Trophoblast cell (in vitro differentiated cells and primary cell): ENCODE data around the gene TMEM145.

Source experiments
- DNase-seq, 2 donors: peaks; one replicate each; pipeline ENCODE4 v3.0.0-alpha.2; 2016
- H2AFZ ChIP-seq: 2 replicates; pipeline ENCODE4 v1.6.1; 2013; ENCODE audit warnings: low read length, moderate library complexity, mild to moderate bottlenecking; ENCODE audit not compliant: insufficient read depth, poor library complexity
- H2AK5ac ChIP-seq: 2 replicates; pipeline ENCODE4 v1.6.1; 2013; ENCODE audit warnings: mild to moderate bottlenecking, low read length
- H2BK120ac ChIP-seq: 2 replicates; pipeline ENCODE4 v1.6.1; 2013; ENCODE audit warnings: low read length, mild to moderate bottlenecking, moderate library complexity; ENCODE audit not compliant: insufficient read depth, poor library complexity
- H2BK12ac ChIP-seq: 2 replicates; pipeline ENCODE4 v1.6.1; 2013; ENCODE audit warnings: mild to moderate bottlenecking, low read length, moderate library complexity
- H2BK5ac ChIP-seq: 2 replicates; pipeline ENCODE4 v1.6.1; 2013; ENCODE audit warnings: low read length, low read depth, moderate library complexity, mild to moderate bottlenecking; ENCODE audit not compliant: poor library complexity
- H3K14ac ChIP-seq: 2 replicates; pipeline ENCODE4 v1.6.1; 2013; ENCODE audit warnings: mild to moderate bottlenecking, low read length
- H3K18ac ChIP-seq: 2 replicates; pipeline ENCODE4 v1.6.1; 2013; ENCODE audit warnings: mild to moderate bottlenecking, low read length
- H3K23ac ChIP-seq: 2 replicates; pipeline ENCODE4 v1.6.1; 2013; ENCODE audit warnings: low read length
- H3K27ac ChIP-seq: 2 replicates; pipeline ENCODE4 v1.5.1; 2013; ENCODE audit warnings: low read depth, mild to moderate bottlenecking, inconsistent platforms, low read length, moderate library complexity
- H3K27me3 ChIP-seq: 2 replicates; pipeline ENCODE4 v1.6.1; 2013; ENCODE audit warnings: inconsistent platforms, mild to moderate bottlenecking, low read length, moderate library complexity; ENCODE audit not compliant: insufficient read depth
- H3K36me3 ChIP-seq, 2 experiments: 1 replicate in 1 of 2; 2 replicates in 1 of 2; pipeline ENCODE4 v1.6.1; 2013; ENCODE audit warnings: low read length in 2 of 2, mild to moderate bottlenecking in 2 of 2, moderate library complexity in 1 of 2; ENCODE audit not compliant: insufficient read depth in 2 of 2, control insufficient read depth in 1 of 2
- H3K4ac ChIP-seq: 2 replicates; pipeline ENCODE4 v1.6.1; 2013; ENCODE audit warnings: low read depth, mild to moderate bottlenecking, low read length, moderate library complexity
- H3K4me1 ChIP-seq, 2 experiments: 1 replicate in 1 of 2; 2 replicates in 1 of 2; pipeline ENCODE4 v1.6.1; 2013; ENCODE audit warnings: low read length in 2 of 2, mild to moderate bottlenecking in 2 of 2, moderate library complexity in 1 of 2; ENCODE audit not compliant: insufficient read depth in 2 of 2, control insufficient read depth in 1 of 2
- H3K4me2 ChIP-seq: 2 replicates; pipeline ENCODE4 v1.6.1; 2013; ENCODE audit warnings: inconsistent platforms, mild to moderate bottlenecking, low read length, moderate library complexity
- H3K4me3 ChIP-seq: 2 replicates; pipeline ENCODE4 v1.5.1; 2013; ENCODE audit warnings: mild to moderate bottlenecking, low read depth, low read length, inconsistent platforms
- H3K79me1 ChIP-seq: one replicate; pipeline ENCODE4 v1.6.1; 2013; ENCODE audit warnings: low read length
- H3K79me2 ChIP-seq: 2 replicates; pipeline ENCODE4 v1.6.1; 2013; ENCODE audit warnings: low read length, mild to moderate bottlenecking; ENCODE audit not compliant: control insufficient read depth, insufficient read depth, poor library complexity
- H3K9ac ChIP-seq: 2 replicates; pipeline ENCODE4 v1.6.1; 2013; ENCODE audit warnings: mild to moderate bottlenecking, low read length
- H3K9me3 ChIP-seq: 2 replicates; pipeline ENCODE4 v1.6.1; 2013; ENCODE audit warnings: low read depth, mild to moderate bottlenecking, control low read depth, inconsistent platforms, low read length; ENCODE audit not compliant: insufficient read depth
- H4K12ac ChIP-seq: 2 replicates; pipeline ENCODE4 v1.6.1; 2013; ENCODE audit warnings: low read depth, mild to moderate bottlenecking, low read length, moderate library complexity
- H4K8ac ChIP-seq: 2 replicates; pipeline ENCODE4 v1.6.1; 2013; ENCODE audit warnings: low read depth, mild to moderate bottlenecking, low read length, moderate library complexity
- H4K91ac ChIP-seq: one replicate; pipeline ENCODE4 v1.6.1; 2013; ENCODE audit warnings: low read depth, mild to moderate bottlenecking, low read length, moderate library complexity
- WGBS: extraction: QIAGEN DNeasy Blood & Tissue Kit; methylation state at CpG from one replicate; pipeline ENCODE4 v1.1.7; 2013; ENCODE audit warnings: missing lambda C conversion rate; ENCODE audit not compliant: insufficient read length, insufficient coverage; ENCODE audit errors: extremely low coverage; 5-methylcytosine and 5-hydroxymethylcytosine counted together

Gene TMEM145

DNA sequence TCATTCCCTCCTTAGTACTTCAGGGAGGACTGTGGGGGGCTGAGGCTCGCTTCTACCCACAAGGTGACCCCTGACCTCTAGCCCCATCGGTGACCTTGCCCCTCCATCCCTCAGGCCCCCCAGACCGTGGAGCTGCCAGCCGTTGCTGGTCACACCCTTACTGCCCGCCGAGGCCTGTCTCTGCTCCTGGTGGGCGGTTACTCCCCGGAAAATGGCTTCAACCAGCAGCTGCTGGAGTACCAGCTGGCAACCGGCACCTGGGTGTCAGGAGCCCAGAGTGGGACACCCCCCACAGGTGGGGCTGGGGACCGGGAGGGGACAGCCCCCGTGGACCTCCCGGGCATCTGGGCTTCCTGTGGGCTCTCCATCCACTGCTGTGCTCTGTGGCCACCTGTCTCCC lies 44.2 kb downstream of the TMEM145 start:
- Histone ChIP-seq H2BK120ac (no peak overlapping the region), H2AFZ (no peak overlapping the region), H4K8ac (no peak overlapping the region), H3K27ac (no peak overlapping the region), H2AK5ac (no peak overlapping the region), H3K4me2 (no peak overlapping the region), H3K4me3 (no peak overlapping the region), H4K12ac (no peak overlapping the region), H3K9ac (no peak overlapping the region), H3K4ac (no peak overlapping the region), H3K18ac (no peak overlapping the region), H4K91ac (no peak overlapping the region), H3K27me3 (no peaks in the 10 kb centered on the region), H2BK12ac (no peak overlapping the region), H3K36me3 (peaks cover 36 to 43% of the 10 kb centered on the region in 2 experiments), H3K79me2 (no peaks in the 10 kb centered on the region), H3K4me1 (peaks cover 5 to 6% of the 10 kb centered on the region in 2 experiments), H3K79me1 (no peaks in the 10 kb centered on the region), H3K14ac (no peak overlapping the region), H2BK5ac (no peak overlapping the region), H3K23ac (no peak overlapping the region), H3K9me3 (peaks cover 2% of the 10 kb centered on the region)
- DNase-seq = no peak
- WGBS = no CpG with 5 or more reads among the region's 12 CpGs

DNA sequence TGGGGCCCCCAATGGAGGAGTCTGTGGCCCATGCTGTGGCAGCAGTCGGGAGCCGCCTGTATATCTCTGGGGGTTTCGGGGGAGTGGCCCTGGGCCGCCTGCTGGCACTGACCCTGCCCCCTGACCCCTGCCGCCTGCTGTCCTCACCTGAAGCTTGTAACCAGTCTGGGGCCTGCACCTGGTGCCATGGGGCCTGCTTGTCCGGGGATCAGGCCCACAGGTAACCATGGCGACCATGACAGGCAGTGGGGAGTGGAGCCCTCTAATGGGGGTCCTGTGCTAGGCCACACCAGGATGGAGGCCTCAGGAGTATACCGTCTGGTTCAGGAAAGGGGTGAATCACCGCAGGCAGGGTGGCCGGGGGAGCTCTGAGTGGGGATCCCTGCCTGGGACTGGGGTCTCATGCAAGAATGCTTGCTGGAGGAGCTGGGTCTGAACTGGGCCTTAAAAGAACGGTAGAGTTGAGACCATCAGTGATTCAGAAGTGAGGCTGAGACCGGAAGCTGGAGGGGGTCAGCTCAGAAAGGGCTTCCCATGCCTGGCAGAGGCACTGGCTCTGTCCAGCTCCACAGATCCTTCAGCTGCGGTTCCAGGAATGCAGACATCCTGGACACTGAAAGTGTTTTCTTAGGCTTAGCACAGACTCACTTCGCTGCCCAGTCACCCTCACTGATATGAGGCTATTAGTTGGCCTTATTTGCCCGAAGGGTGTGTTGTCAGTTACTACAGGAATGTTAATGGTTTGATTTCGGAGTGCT lies 47.9 kb downstream of the TMEM145 start:
- H3K9me3 ChIP-seq = no peaks in the 10 kb centered on the region
- no peak overlapping the region for H3K14ac ChIP-seq
- no peak overlapping the region for H2AK5ac ChIP-seq
- H2BK120ac ChIP-seq = no peak overlapping the region
- no peak overlapping the region for H2BK5ac ChIP-seq
- no peaks in the 10 kb centered on the region for H3K27me3 ChIP-seq
- no peak overlapping the region for H3K4me3 ChIP-seq
- H3K4ac ChIP-seq = no peak overlapping the region
- H3K4me2 ChIP-seq = no peak overlapping the region
- no peak overlapping the region for H2BK12ac ChIP-seq
- H3K18ac ChIP-seq = no peak overlapping the region
- no peak overlapping the region for H4K91ac ChIP-seq
- H2AFZ ChIP-seq = no peak overlapping the region
- H3K79me1 ChIP-seq = no peaks in the 10 kb centered on the region
- H3K36me3 ChIP-seq = peaks cover 30 to 31% of the 10 kb centered on the region in 2 experiments
- peak overlapping the region; percentile 23 for H3K27ac ChIP-seq
- peak in 1 of 2 donors; percentile 6 for DNase-seq
- H3K4me1 ChIP-seq = peaks cover 5 to 6% of the 10 kb centered on the region in 2 experiments
- H3K9ac ChIP-seq = peak overlapping the region; percentile 29
- WGBS = no CpG with 5 or more reads among the region's 16 CpGs
- no peaks in the 10 kb centered on the region for H3K79me2 ChIP-seq
- H4K12ac ChIP-seq = no peak overlapping the region
- no peak overlapping the region for H4K8ac ChIP-seq
- no peak overlapping the region for H3K23ac ChIP-seq

DNA sequence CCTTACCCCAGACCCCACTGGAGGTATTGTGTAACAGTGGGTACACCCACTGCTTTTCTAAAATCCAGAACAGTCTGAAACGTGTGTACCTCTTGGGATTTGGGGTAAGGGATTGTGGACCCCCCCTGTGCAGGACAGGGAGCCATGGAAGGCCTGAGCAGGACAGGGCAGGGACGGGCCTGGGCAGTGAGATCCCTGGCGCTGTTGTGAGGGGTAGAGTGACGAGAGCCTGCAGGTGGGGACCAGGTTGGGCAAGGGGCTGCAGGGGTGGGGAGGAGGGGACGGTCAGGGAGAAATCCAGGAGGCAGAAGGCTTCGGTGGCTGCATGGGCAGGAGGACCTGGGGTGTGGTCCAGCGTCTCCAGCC lies 48.4 kb downstream of the TMEM145 start:
- Histone ChIP-seq H3K9me3 (no peaks in the 10 kb centered on the region), H3K18ac (no peak overlapping the region), H4K12ac (no peak overlapping the region), H3K4me1 (peaks cover 5 to 6% of the 10 kb centered on the region in 2 experiments), H4K8ac (no peak overlapping the region), H3K14ac (no peak overlapping the region), H3K4ac (no peak overlapping the region), H3K27ac (no peak overlapping the region), H2BK120ac (no peak overlapping the region), H2AK5ac (no peak overlapping the region), H3K36me3 (peaks cover 25% of the 10 kb centered on the region in 2 experiments), H2BK12ac (no peak overlapping the region), H3K79me2 (no peaks in the 10 kb centered on the region), H3K4me2 (no peak overlapping the region), H3K79me1 (no peaks in the 10 kb centered on the region), H4K91ac (no peak overlapping the region), H2BK5ac (no peak overlapping the region), H3K23ac (no peak overlapping the region), H2AFZ (no peak overlapping the region), H3K27me3 (no peaks in the 10 kb centered on the region), H3K4me3 (no peak overlapping the region), H3K9ac (no peak overlapping the region)
- no peak for DNase-seq
- WGBS = no CpG with 5 or more reads among the region's 7 CpGs

DNA sequence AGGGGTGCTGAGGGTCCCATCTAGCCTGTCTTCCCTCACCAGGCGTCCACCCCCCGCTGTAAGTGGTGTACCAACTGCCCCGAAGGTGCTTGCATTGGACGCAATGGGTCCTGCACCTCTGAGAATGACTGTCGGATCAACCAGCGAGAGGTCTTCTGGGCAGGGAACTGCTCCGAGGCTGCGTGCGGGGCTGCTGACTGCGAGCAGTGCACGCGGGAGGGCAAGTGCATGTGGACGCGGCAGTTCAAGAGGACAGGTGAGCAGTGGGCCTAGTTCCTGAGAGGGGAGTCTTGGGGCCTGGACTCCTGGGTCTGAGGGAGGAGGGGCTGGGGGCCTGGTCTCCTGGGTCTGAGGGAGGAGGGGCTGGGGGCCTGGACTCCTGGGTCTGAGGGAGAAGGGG lies 49.2 kb downstream of the TMEM145 start:
- DNase-seq = no peak
- Histone ChIP-seq H3K27me3 (no peaks in the 10 kb centered on the region), H3K4me1 (peaks cover 5 to 6% of the 10 kb centered on the region in 2 experiments), H3K23ac (no peak overlapping the region), H2AFZ (no peak overlapping the region), H2AK5ac (no peak overlapping the region), H3K36me3 (peaks cover 17 to 18% of the 10 kb centered on the region in 2 experiments), H3K4me2 (no peak overlapping the region), H4K91ac (no peak overlapping the region), H3K79me1 (no peaks in the 10 kb centered on the region), H3K4ac (no peak overlapping the region), H2BK120ac (no peak overlapping the region), H3K27ac (no peak overlapping the region), H3K18ac (no peak overlapping the region), H4K8ac (no peak overlapping the region), H2BK5ac (no peak overlapping the region), H3K4me3 (no peak overlapping the region), H2BK12ac (no peak overlapping the region), H3K14ac (no peak overlapping the region), H3K9me3 (no peaks in the 10 kb centered on the region), H4K12ac (no peak overlapping the region), H3K79me2 (no peaks in the 10 kb centered on the region), H3K9ac (no peak overlapping the region)
- no CpG with 5 or more reads among the region's 14 CpGs for WGBS
